ENCODE data around the gene BRI3BP.
"Not testable (repeated sequence)": the region's sequence is repeated elsewhere in the genome, so short reads cannot be mapped to it uniquely, and the experiment has no call there.

BRI3BP gene

GRCh38 chr12:124975276-124975675 is 18.2 kb upstream of the BRI3BP start:
- no peak for DNase-seq

- DNase-seq: no peak
Measured at GRCh38 chr12:124976999-124977398, 16.4 kb upstream of the BRI3BP start.

- no peak for DNase-seq
Measured at GRCh38 chr12:124979568-124979967, 13.9 kb upstream of the BRI3BP start.

- DNase-seq: no peak
Measured at GRCh38 chr12:124980098-124980892, 13.2 kb upstream of the BRI3BP start.

- not testable (repeated sequence) for DNase-seq
Measured at GRCh38 chr12:124986876-124987275, 6.6 kb upstream of the BRI3BP start.

GRCh38 chr12:124992874-124993625 is 395 bp upstream of the BRI3BP start:
- DNase-seq: peak; percentile 80 to 83

- DNase-seq: no peak
Measured at GRCh38 chr12:124994437-124994975, 1.1 kb downstream of the BRI3BP start.

GRCh38 chr12:124995200-124995961 is 1.9 kb downstream of the BRI3BP start:
- no peak for DNase-seq

GRCh38 chr12:124998705-124999104 is 5.3 kb downstream of the BRI3BP start:
- no peak for DNase-seq

GRCh38 chr12:125001636-125002035 is 8.2 kb downstream of the BRI3BP start:
- DNase-seq: no peak

GRCh38 chr12:125003021-125003420 is 9.6 kb downstream of the BRI3BP start:
- no peak for DNase-seq

- DNase-seq: no peak
Measured at GRCh38 chr12:125004621-125005020, 11.2 kb downstream of the BRI3BP start.

GRCh38 chr12:125005652-125006051 is 12.2 kb downstream of the BRI3BP start:
- no peak for DNase-seq

GRCh38 chr12:125006365-125006764 is 12.9 kb downstream of the BRI3BP start:
- DNase-seq: no peak

GRCh38 chr12:125013816-125014442 is 20.5 kb downstream of the BRI3BP start:
- DNase-seq: no peak

- DNase-seq: no peak
Measured at GRCh38 chr12:125014526-125014925, 21.1 kb downstream of the BRI3BP start.

GRCh38 chr12:125015680-125016310 is 22.4 kb downstream of the BRI3BP start:
- DNase-seq: no peak

GRCh38 chr12:125017801-125018200 is 24.4 kb downstream of the BRI3BP start:
- no peak for DNase-seq

- DNase-seq: no peak
Measured at GRCh38 chr12:125018356-125018755, 24.9 kb downstream of the BRI3BP start.

GRCh38 chr12:125021096-125021495 is 27.7 kb downstream of the BRI3BP start:
- DNase-seq: no peak

GRCh38 chr12:125021771-125022170 is 28.3 kb downstream of the BRI3BP start:
- no peak for DNase-seq

GRCh38 chr12:125023065-125023464 is 29.6 kb downstream of the BRI3BP start:
- DNase-seq: no peak

All from NCI-H1930 (cell line).